DOHH2 (cell line): ENCODE results near the gene FSD1L.
"Not testable (repeated sequence)": the region's sequence is repeated elsewhere in the genome, so short reads cannot be mapped to it uniquely, and the experiment has no call there.

Experiments used
- H3F3A ChIP-seq: fragments of 200-600 bp; sonication (generic), shearing (Covaris generic); 2 replicates; pipeline ENCODE4 v1.6.0; 2016; ENCODE audit warnings: antibody characterized with exemption, mild to moderate bottlenecking; ENCODE audit not compliant: control insufficient read depth, insufficient read depth
- H3K27ac ChIP-seq: fragments of 200-600 bp; sonication (generic); 2 replicates; pipeline ENCODE4 v1.5.1; 2014; ENCODE audit warnings: low read depth, mild to moderate bottlenecking, low read length, moderate library complexity
- H3K27me3 ChIP-seq: fragments of 200-600 bp; sonication (generic); 2 replicates; pipeline ENCODE4 v1.6.1; 2014; ENCODE audit warnings: mild to moderate bottlenecking, low read length, mixed read lengths; ENCODE audit not compliant: control insufficient read depth
- H3K36me3 ChIP-seq: fragments of 200-600 bp; sonication (generic); 2 replicates; pipeline ENCODE4 v1.6.1; 2014; ENCODE audit warnings: mild to moderate bottlenecking, low read length, moderate library complexity, mixed read lengths; ENCODE audit not compliant: control insufficient read depth
- H3K4me1 ChIP-seq: fragments of 200-600 bp; sonication (generic); 2 replicates; pipeline ENCODE4 v1.6.1; 2014; ENCODE audit warnings: mild to moderate bottlenecking, low read length, mixed read lengths; ENCODE audit not compliant: control insufficient read depth
- H3K4me2 ChIP-seq: fragments of 200-600 bp; sonication (generic); 2 replicates; pipeline ENCODE4 v1.6.0; 2014; ENCODE audit warnings: mild to moderate bottlenecking, low read length, moderate library complexity
- H3K4me3 ChIP-seq: fragments of 200-600 bp; sonication (generic); 2 replicates; pipeline ENCODE4 v1.5.1; 2014; ENCODE audit warnings: mild to moderate bottlenecking, low read length, mixed read lengths
- H3K79me2 ChIP-seq: fragments of 200-600 bp; sonication (generic); 2 replicates; pipeline ENCODE4 v1.6.1; 2014; ENCODE audit warnings: mild to moderate bottlenecking, low read length, mixed read lengths; ENCODE audit not compliant: control insufficient read depth
- H3K9me2 ChIP-seq: fragments of 200-600 bp; sonication (generic); replicated peaks from 2 replicates; pipeline ENCODE4 v1.6.1; 2014; ENCODE audit warnings: mild to moderate bottlenecking, low read length, mixed read lengths; ENCODE audit not compliant: control insufficient read depth
- H3K9me3 ChIP-seq: fragments of 200-600 bp; sonication (generic); 2 replicates; pipeline ENCODE4 v1.6.1; 2014; ENCODE audit warnings: antibody characterized with exemption, low read length, mixed read lengths; ENCODE audit not compliant: control insufficient read depth, insufficient read depth
- H4K20me1 ChIP-seq: fragments of 200-600 bp; sonication (generic); 2 replicates; pipeline ENCODE4 v1.6.0; 2014; ENCODE audit warnings: low read depth, mild to moderate bottlenecking, antibody characterized with exemption, low read length, moderate library complexity; ENCODE audit not compliant: control insufficient read depth, insufficient read depth
- EZH2phosphoT487 ChIP-seq: fragments of 200-600 bp; sonication (generic); IDR thresholded peaks from 2 replicates; pipeline ENCODE4 v1.6.1; 2017; ENCODE audit warnings: borderline replicate concordance, mild to moderate bottlenecking, antibody characterized with exemption, low read length, moderate library complexity, mixed read lengths
- TF ChIP-seq, protein P1 (sequence below): fragments of 200-600 bp; sonication (generic); IDR thresholded peaks from one replicate; pipeline ENCODE4 v1.5.1; 2014; ENCODE audit warnings: antibody characterized with exemption, mild to moderate bottlenecking, low read depth, low read length; ENCODE audit not compliant: poor library complexity, severe bottlenecking

Gene FSD1L

DNA sequence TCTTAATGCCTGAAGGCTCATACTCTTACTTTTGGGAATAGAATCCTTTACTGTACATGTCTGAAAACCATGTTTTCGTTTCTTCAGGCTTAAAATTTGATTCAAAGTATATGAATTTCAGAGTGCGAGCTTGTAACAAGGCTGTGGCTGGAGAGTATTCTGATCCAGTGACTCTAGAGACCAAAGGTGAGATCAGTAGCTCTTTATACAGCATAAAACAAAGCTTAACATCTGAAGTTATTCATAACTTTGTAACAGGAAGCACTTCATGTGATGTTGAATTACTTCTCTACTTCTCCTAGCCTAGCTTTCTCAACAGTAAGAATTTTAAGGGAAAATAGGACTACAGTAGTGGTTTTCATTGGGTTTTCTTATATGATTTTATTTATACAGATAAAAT lies 60.7 kb downstream of the FSD1L start:
- Histone ChIP-seq H3K27me3 (no peaks in the 10 kb centered on the region), H3K4me3 (no peak overlapping the region), H3K4me2 (no peak overlapping the region), H3K9me3 (no peaks in the 10 kb centered on the region), H3K79me2 (no peaks in the 10 kb centered on the region), H3K27ac (no peak overlapping the region), H3K36me3 (no peaks in the 10 kb centered on the region), H3K4me1 (no peaks in the 10 kb centered on the region), H3K9me2 (no peaks in the 10 kb centered on the region), H4K20me1 (no peaks in the 10 kb centered on the region), H3F3A (no peaks in the 10 kb centered on the region)
- TF ChIP-seq, protein P1, sequence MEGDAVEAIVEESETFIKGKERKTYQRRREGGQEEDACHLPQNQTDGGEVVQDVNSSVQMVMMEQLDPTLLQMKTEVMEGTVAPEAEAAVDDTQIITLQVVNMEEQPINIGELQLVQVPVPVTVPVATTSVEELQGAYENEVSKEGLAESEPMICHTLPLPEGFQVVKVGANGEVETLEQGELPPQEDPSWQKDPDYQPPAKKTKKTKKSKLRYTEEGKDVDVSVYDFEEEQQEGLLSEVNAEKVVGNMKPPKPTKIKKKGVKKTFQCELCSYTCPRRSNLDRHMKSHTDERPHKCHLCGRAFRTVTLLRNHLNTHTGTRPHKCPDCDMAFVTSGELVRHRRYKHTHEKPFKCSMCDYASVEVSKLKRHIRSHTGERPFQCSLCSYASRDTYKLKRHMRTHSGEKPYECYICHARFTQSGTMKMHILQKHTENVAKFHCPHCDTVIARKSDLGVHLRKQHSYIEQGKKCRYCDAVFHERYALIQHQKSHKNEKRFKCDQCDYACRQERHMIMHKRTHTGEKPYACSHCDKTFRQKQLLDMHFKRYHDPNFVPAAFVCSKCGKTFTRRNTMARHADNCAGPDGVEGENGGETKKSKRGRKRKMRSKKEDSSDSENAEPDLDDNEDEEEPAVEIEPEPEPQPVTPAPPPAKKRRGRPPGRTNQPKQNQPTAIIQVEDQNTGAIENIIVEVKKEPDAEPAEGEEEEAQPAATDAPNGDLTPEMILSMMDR, result no peak
- TF ChIP-seq EZH2phosphoT487, result no peak

DNA sequence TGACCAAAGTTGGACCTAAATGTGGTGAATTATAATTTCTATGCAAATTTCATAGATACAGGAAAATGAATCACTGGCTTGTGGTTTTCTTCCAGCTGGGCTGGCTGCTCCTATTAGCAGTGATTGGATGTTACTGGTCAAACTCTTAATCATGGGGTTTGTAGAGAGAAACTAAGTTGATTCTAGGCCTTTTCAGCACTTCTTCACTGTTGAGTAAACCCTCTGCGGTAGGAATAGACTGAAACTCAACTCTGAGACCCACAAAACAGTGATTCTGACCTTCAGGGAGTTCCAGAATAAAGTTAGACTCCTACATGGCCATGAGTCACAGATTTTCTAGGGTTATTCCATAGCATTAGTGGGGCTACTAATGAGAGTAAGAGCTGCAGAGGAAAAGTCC lies 62.2 kb downstream of the FSD1L start:
- Histone ChIP-seq H3K36me3 (no peaks in the 10 kb centered on the region), H3K9me3 (no peaks in the 10 kb centered on the region), H4K20me1 (no peaks in the 10 kb centered on the region), H3K4me1 (no peaks in the 10 kb centered on the region), H3K9me2 (no peaks in the 10 kb centered on the region), H3K27me3 (no peaks in the 10 kb centered on the region), H3K27ac (no peak overlapping the region), H3K4me2 (no peak overlapping the region), H3K79me2 (no peaks in the 10 kb centered on the region), H3F3A (no peaks in the 10 kb centered on the region), H3K4me3 (no peak overlapping the region)
- TF ChIP-seq, protein P1, result no peak
- TF ChIP-seq EZH2phosphoT487, result no peak

DNA sequence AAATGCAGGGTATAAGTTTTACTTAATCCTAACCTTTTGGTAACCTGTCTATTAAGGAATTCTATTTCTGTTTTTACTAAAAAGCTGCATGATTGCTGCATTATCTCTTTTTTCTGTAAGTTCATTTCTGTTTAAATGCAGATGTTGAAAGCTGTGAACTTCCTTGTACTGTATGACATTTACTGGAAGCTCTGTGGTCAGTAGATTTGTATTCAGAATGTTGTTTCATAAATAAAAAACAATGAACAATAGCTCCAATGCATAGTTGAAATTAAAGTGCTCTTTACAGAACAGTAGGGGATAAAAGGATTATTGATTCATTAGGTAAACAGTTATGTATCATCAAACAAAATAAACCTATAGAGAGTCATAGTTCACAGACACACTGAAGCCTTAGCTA lies 63.6 kb downstream of the FSD1L start:
- H3K4me1 ChIP-seq, result no peaks in the 10 kb centered on the region
- no peaks in the 10 kb centered on the region for H4K20me1 ChIP-seq
- no peak overlapping the region for H3K4me2 ChIP-seq
- no peak overlapping the region for H3K27ac ChIP-seq
- no peaks in the 10 kb centered on the region for H3K27me3 ChIP-seq
- H3K9me2 ChIP-seq, result no peaks in the 10 kb centered on the region
- TF ChIP-seq EZH2phosphoT487, result no peak
- TF ChIP-seq, protein P1, result no peak
- no peak overlapping the region for H3K4me3 ChIP-seq
- no peaks in the 10 kb centered on the region for H3K79me2 ChIP-seq
- H3F3A ChIP-seq, result no peaks in the 10 kb centered on the region
- no peaks in the 10 kb centered on the region for H3K9me3 ChIP-seq
- no peaks in the 10 kb centered on the region for H3K36me3 ChIP-seq

DNA sequence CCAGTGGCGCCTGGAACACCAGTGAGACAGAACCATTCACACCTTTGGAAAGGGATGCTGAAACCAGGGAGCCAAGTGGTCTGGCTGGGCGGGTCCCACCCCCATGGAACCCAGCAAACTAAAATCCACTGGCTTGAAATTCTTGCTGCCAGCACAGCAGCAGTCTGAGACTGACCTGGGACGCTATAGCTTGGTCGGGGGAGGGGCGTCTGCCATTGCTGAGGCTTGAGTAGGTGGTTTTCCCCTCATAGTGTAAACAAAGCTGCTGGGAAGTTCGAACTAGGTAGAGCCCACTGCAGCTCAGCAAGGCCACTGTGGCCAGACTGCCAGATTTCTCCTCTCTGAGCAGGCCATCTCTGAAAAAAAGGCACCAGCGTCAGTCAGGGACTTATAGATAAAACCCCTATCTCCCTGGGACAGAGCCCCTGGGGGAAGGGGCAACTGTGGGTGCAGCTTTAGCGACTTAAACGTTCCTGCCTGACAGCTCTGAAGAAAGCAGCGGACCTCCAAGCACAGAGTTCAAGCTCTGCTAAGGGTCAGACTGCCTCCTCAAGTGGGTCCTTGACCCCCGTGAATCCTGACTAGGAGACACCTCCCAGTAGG lies 68.1 kb downstream of the FSD1L start:
- H3K36me3 ChIP-seq, result no peaks in the 10 kb centered on the region
- no peaks in the 10 kb centered on the region for H3F3A ChIP-seq
- H3K9me3 ChIP-seq, result no peaks in the 10 kb centered on the region
- H3K9me2 ChIP-seq, result no peaks in the 10 kb centered on the region
- no peak overlapping the region for H3K4me3 ChIP-seq
- no peaks in the 10 kb centered on the region for H3K79me2 ChIP-seq
- no peak overlapping the region for H3K27ac ChIP-seq
- H3K4me2 ChIP-seq, result no peak overlapping the region
- no peaks in the 10 kb centered on the region for H3K27me3 ChIP-seq
- H3K4me1 ChIP-seq, result no peaks in the 10 kb centered on the region
- H4K20me1 ChIP-seq, result no peaks in the 10 kb centered on the region
- no peak for TF ChIP-seq EZH2phosphoT487
- TF ChIP-seq, protein P1, result no peak

DNA sequence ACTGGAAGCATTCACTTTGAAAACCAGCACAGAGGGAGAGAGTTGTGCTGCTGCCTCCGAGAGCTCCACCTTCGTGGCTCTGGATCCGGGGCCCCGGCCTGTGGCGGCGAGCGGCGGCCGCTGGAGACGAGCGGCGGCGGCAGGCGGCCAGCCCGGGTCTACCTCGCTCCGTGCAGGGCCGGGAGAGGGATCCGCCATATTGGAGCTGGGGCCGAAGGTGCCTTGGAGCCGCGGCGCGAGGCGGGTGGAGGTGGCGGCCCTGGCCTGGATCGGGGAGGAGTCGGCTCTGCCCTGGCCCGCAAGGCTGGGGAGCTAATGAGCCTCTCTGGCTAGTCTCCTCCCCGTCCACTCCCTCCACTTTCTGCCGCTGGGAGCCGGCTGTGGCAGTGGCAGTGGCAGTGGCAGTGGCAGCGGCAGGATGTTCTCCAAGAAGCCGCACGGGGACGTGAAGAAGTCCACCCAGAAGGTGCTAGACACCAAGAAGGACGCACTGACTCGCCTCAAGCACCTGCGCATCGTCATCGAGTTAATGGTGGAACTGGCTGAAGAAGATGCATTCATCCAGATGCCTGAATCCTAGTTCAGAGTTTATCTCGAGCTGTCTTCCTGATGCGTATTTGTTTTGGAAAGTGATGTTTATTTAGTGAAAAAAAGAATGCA lies 72.0 kb downstream of the FSD1L start:
- H3K9me3 ChIP-seq, H3K9me2 ChIP-seq, H3K27ac ChIP-seq, H3K4me3 ChIP-seq, H3F3A ChIP-seq, H3K4me1 ChIP-seq, H3K36me3 ChIP-seq, H3K27me3 ChIP-seq, H3K79me2 ChIP-seq, H3K4me2 ChIP-seq, H4K20me1 ChIP-seq: not testable (repeated sequence)
